ENCODE results near the gene DOCK1.

DOCK1 gene

DNA sequence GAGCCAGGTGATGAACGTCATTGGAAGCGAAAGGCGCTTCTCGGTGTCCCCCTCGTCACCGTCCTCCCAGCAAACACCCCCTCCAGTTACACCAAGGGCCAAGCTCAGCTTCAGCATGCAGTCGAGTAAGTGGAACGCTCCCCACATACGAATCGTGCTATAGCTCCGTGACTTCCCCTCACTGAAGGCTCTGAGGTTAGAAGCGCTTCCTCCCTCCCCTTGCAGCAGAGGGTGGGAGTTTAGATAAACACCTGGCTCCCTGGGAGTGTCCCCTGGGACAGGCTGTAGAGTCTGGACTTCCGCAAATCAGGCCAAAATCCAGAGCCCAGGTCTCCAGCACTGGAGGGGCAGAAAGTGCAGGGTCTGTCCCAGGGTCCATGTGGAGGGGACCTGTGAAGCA is 538.9 kb downstream of the DOCK1 start:
- H3K27ac ChIP-seq (ENCODE audit: low read length), result no peak overlapping the region
- H3K4me3 ChIP-seq (ENCODE audit: low read length in 2 of 2), result no peak overlapping the region
- no peaks in the 10 kb centered on the region for H3K27me3 ChIP-seq (ENCODE audit: control insufficient read depth in 1 of 2, insufficient read depth in 2 of 2, low read length in 2 of 2)
- H3K9me3 ChIP-seq (ENCODE audit: control insufficient read depth in 2 of 2, low read length in 2 of 2), result no peaks in the 10 kb centered on the region
- H3K4me1 ChIP-seq (ENCODE audit: control insufficient read depth, insufficient read depth, low read length), result no peaks in the 10 kb centered on the region
- H3K9ac ChIP-seq (ENCODE audit: low read length in 2 of 2), result no peak overlapping the region
- peaks cover 38 to 50% of the 10 kb centered on the region in 2 donors for H3K36me3 ChIP-seq (ENCODE audit: control insufficient read depth in 2 of 2, insufficient read depth in 2 of 2, low read length in 2 of 2)

DNA sequence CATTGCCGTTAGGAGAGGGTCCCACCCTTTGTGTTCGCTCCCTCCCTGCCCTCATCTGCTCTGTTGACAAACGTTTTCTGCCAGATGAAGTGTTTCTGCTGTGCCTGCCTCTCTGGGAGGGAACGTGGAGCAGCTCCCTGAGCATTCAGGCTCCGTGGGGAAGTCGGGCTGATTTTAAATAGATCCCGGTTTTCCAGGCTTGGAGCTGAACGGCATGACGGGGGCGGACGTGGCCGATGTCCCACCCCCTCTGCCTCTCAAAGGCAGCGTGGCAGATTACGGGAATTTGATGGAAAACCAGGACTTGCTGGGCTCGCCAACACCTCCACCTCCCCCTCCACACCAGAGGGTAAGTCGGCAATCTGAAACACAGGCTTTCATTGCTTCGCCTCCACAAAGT is 542.0 kb downstream of the DOCK1 start:
- Histone ChIP-seq H3K4me1 (ENCODE audit: control insufficient read depth, insufficient read depth, low read length) (no peaks in the 10 kb centered on the region), H3K9me3 (ENCODE audit: control insufficient read depth in 2 of 2, low read length in 2 of 2) (no peaks in the 10 kb centered on the region), H3K27ac (ENCODE audit: low read length) (no peak overlapping the region), H3K27me3 (ENCODE audit: control insufficient read depth in 1 of 2, insufficient read depth in 2 of 2, low read length in 2 of 2) (no peaks in the 10 kb centered on the region), H3K36me3 (ENCODE audit: control insufficient read depth in 2 of 2, insufficient read depth in 2 of 2, low read length in 2 of 2) (peaks cover 33 to 61% of the 10 kb centered on the region in 2 donors), H3K4me3 (ENCODE audit: low read length in 2 of 2) (no peak overlapping the region), H3K9ac (ENCODE audit: low read length in 2 of 2) (no peak overlapping the region)

DNA sequence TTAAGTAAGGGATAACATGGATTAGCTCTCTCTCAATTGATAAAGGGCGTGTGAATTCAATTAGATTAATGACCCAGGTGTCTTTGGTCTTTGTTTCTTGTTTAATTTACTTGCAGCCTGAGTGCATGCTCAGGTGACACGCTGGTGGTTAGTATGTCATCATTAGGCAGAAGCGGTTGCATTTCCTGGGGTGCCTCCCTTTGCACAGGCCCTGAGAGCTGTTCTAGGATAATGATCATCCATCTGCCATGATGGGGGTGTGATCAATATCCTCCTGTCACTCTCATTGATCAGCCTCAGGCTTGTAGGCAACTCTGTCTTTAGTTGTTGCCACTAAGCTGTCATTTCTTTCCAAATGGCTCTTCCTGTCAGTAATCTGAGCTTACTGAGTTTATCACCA is 544.3 kb downstream of the DOCK1 start:
- H3K9me3 ChIP-seq (ENCODE audit: control insufficient read depth in 2 of 2, low read length in 2 of 2), result no peaks in the 10 kb centered on the region
- peaks cover 27 to 48% of the 10 kb centered on the region in 2 donors for H3K36me3 ChIP-seq (ENCODE audit: control insufficient read depth in 2 of 2, insufficient read depth in 2 of 2, low read length in 2 of 2)
- H3K9ac ChIP-seq (ENCODE audit: low read length in 2 of 2), result no peak overlapping the region
- no peaks in the 10 kb centered on the region for H3K4me1 ChIP-seq (ENCODE audit: control insufficient read depth, insufficient read depth, low read length)
- H3K27me3 ChIP-seq (ENCODE audit: control insufficient read depth in 1 of 2, insufficient read depth in 2 of 2, low read length in 2 of 2), result no peaks in the 10 kb centered on the region
- H3K27ac ChIP-seq (ENCODE audit: low read length), result no peak overlapping the region
- H3K4me3 ChIP-seq (ENCODE audit: low read length in 2 of 2), result no peak overlapping the region

DNA sequence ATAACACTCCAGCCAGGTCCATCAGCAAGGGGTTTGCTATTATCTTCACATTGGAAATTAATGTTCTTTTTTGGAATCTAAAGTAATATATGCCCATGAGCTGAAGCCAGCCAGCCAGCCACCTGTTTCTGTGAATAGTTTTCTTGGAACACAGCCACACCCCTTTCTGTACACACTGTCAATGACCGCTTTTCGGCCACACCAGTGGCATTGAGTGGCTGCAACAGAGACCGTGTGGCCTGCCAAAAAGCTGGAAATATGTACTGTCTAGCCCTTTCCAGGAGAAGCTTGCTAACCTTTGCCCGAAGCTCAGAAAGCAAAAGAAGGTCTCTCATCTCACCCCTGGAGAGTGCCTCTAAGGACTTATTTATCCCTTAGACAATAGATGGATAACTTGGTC is 545.4 kb downstream of the DOCK1 start:
- Histone ChIP-seq H3K9ac (ENCODE audit: low read length in 2 of 2) (no peak overlapping the region), H3K27ac (ENCODE audit: low read length) (no peak overlapping the region), H3K4me3 (ENCODE audit: low read length in 2 of 2) (no peak overlapping the region), H3K9me3 (ENCODE audit: control insufficient read depth in 2 of 2, low read length in 2 of 2) (no peaks in the 10 kb centered on the region), H3K27me3 (ENCODE audit: control insufficient read depth in 1 of 2, insufficient read depth in 2 of 2, low read length in 2 of 2) (no peaks in the 10 kb centered on the region), H3K36me3 (ENCODE audit: control insufficient read depth in 2 of 2, insufficient read depth in 2 of 2, low read length in 2 of 2) (peaks cover 22 to 40% of the 10 kb centered on the region in 2 donors), H3K4me1 (ENCODE audit: control insufficient read depth, insufficient read depth, low read length) (no peaks in the 10 kb centered on the region)

DNA sequence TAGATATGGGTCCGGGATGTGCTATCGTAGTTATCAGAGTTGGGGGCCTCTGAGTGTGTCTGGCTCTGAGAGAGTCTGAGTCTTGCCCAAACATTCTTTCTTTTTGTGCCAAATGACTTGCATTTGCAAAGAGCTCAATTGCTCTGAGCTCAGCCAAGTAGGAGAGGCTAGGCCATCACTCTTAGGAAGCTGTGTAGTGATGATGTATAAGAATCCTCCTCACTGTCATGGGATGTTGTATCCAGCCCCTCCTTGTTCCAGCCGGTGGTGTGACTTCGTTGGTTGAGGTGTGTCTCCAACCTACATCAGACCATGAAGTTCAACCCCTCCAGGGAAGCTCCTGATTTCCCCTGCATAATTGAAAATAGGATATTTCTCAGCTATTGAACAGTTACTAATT is 546.4 kb downstream of the DOCK1 start:
- Histone ChIP-seq H3K9me3 (ENCODE audit: control insufficient read depth in 2 of 2, low read length in 2 of 2) (no peaks in the 10 kb centered on the region), H3K4me3 (ENCODE audit: low read length in 2 of 2) (no peak overlapping the region), H3K27me3 (ENCODE audit: control insufficient read depth in 1 of 2, insufficient read depth in 2 of 2, low read length in 2 of 2) (no peaks in the 10 kb centered on the region), H3K4me1 (ENCODE audit: control insufficient read depth, insufficient read depth, low read length) (no peaks in the 10 kb centered on the region), H3K9ac (ENCODE audit: low read length in 2 of 2) (no peak overlapping the region), H3K27ac (ENCODE audit: low read length) (no peak overlapping the region), H3K36me3 (ENCODE audit: control insufficient read depth in 2 of 2, insufficient read depth in 2 of 2, low read length in 2 of 2) (peaks cover 19 to 37% of the 10 kb centered on the region in 2 donors)

DNA sequence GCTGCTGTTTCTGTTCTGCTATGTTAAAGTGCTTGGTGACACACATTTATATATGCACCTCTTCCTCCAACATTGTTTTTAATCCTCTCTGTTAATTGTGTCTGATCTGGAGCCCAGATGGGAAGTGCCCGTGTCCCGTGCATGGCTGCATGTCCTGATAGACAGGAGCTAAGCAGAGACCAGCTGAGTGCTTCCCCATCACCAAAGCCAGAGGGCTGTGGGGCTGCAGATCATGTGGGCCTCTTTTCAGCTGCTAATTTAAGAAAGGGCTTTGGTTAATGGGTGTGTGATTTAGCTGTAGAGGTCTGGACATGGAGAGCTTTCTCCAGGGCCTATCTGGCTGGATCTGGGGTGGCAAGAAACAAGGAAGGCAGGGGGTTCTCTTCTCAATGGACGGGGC is 547.3 kb downstream of the DOCK1 start:
- no peaks in the 10 kb centered on the region for H3K4me1 ChIP-seq (ENCODE audit: control insufficient read depth, insufficient read depth, low read length)

DNA sequence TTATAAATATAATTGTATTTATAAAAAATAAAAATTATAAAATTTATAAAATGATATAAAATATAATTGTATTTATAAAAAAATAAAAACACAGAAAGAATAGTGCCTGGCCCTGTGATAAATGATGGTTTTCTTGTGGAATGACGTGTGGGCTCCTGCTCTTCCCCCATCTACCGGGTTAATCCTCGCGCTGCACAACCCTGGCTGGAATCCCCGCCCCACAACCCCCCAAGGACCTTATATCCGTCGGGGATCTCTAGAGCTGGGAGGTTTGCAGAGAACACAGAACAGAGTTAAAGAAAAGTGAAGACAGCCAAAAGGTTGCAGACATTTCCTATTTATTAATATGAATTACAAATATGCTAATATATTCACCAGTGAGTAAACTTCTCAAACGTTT is 548.5 kb downstream of the DOCK1 start:
- no peak overlapping the region for H3K4me3 ChIP-seq (ENCODE audit: low read length in 2 of 2)
- peaks cover 15 to 24% of the 10 kb centered on the region in 2 donors for H3K36me3 ChIP-seq (ENCODE audit: control insufficient read depth in 2 of 2, insufficient read depth in 2 of 2, low read length in 2 of 2)
- H3K9me3 ChIP-seq (ENCODE audit: control insufficient read depth in 2 of 2, low read length in 2 of 2), result no peaks in the 10 kb centered on the region
- H3K27me3 ChIP-seq (ENCODE audit: control insufficient read depth in 1 of 2, insufficient read depth in 2 of 2, low read length in 2 of 2), result no peaks in the 10 kb centered on the region
- H3K27ac ChIP-seq (ENCODE audit: low read length), result no peak overlapping the region
- H3K9ac ChIP-seq (ENCODE audit: low read length in 2 of 2), result no peak overlapping the region
- H3K4me1 ChIP-seq (ENCODE audit: control insufficient read depth, insufficient read depth, low read length), result no peaks in the 10 kb centered on the region

More for the DNA sequence above, 547.3 kb downstream of the DOCK1 start:
- Histone ChIP-seq H3K27me3 (ENCODE audit: control insufficient read depth in 1 of 2, insufficient read depth in 2 of 2, low read length in 2 of 2) (no peaks in the 10 kb centered on the region), H3K9ac (ENCODE audit: low read length in 2 of 2) (no peak overlapping the region), H3K4me3 (ENCODE audit: low read length in 2 of 2) (no peak overlapping the region), H3K36me3 (ENCODE audit: control insufficient read depth in 2 of 2, insufficient read depth in 2 of 2, low read length in 2 of 2) (peaks cover 17 to 32% of the 10 kb centered on the region in 2 donors), H3K27ac (ENCODE audit: low read length) (no peak overlapping the region), H3K9me3 (ENCODE audit: control insufficient read depth in 2 of 2, low read length in 2 of 2) (no peaks in the 10 kb centered on the region)

DNA sequence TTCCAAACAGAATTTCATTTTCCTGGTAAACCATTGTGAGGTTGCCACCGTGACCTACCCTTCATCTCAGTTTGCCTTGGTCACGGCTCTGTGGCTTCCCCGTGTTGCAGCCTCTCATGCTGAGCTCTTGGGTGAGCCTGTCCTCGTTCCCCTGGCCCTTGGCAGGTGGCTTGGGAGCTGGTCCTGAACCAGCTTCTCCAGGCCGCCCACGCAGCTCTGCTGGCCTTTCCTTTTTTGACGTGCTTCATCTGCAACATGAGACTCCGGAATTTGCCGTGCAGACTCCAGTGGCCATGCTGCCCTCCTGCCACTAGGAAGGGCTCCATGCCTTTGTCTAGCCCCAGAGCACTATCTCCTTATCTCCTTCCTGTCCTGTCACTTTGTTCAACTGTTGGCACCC is 550.9 kb downstream of the DOCK1 start:
- H3K36me3 ChIP-seq (ENCODE audit: control insufficient read depth in 2 of 2, insufficient read depth in 2 of 2, low read length in 2 of 2), result peaks cover 10 to 12% of the 10 kb centered on the region in 2 donors
- no peak overlapping the region for H3K9ac ChIP-seq (ENCODE audit: low read length in 2 of 2)
- H3K4me1 ChIP-seq (ENCODE audit: control insufficient read depth, insufficient read depth, low read length), result no peaks in the 10 kb centered on the region
- peaks cover 2 to 7% of the 10 kb centered on the region in 2 donors for H3K9me3 ChIP-seq (ENCODE audit: control insufficient read depth in 2 of 2, low read length in 2 of 2)
- no peaks in the 10 kb centered on the region for H3K27me3 ChIP-seq (ENCODE audit: control insufficient read depth in 1 of 2, insufficient read depth in 2 of 2, low read length in 2 of 2)
- H3K27ac ChIP-seq (ENCODE audit: low read length), result no peak overlapping the region
- no peak overlapping the region for H3K4me3 ChIP-seq (ENCODE audit: low read length in 2 of 2)

DNA sequence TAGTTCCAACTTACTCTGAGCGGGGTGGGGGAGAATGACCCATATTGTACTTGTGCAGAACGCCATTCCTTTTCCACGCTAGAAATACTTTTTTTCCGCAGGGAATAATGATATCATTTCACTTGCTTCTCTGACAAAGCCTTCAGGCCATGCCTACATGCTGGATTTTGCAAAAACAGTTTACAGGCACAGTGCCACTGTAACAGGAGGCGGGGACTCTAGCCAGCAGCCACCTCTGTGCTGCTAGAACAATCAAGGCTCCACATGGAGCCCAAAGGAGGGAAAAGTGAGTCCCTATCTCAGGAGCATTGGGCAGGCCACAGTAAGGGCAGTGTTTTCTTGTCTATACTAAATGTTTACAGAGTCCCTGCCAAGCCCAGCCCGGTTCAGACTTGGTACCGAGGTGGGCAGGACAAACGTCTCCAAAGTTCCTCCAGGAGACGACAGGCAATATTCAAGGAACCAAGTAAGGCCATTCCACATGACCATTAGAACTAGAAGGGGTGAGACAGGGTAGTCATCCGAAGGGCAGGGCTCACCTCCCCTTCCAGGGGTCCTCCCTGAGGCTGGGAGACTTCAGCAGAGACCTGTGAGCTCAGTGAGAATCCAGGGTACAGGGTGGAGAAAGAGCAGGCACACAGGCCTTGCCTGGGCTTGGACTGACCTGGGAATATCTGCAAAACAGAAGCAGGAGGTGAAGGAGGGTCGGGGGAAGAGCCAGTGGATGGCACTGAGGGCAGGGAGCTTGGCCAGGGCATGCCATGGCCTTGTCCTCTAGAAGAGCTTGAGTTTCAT is 553.0 kb downstream of the DOCK1 start:
- Histone ChIP-seq H3K4me3 (ENCODE audit: low read length in 2 of 2) (no peak overlapping the region), H3K27ac (ENCODE audit: low read length) (no peak overlapping the region), H3K27me3 (ENCODE audit: control insufficient read depth in 1 of 2, insufficient read depth in 2 of 2, low read length in 2 of 2) (no peaks in the 10 kb centered on the region), H3K36me3 (ENCODE audit: control insufficient read depth in 2 of 2, insufficient read depth in 2 of 2, low read length in 2 of 2) (no peaks in the 10 kb centered on the region), H3K9ac (ENCODE audit: low read length in 2 of 2) (no peak overlapping the region), H3K9me3 (ENCODE audit: control insufficient read depth in 2 of 2, low read length in 2 of 2) (peaks cover 2 to 7% of the 10 kb centered on the region in 2 donors), H3K4me1 (ENCODE audit: control insufficient read depth, insufficient read depth, low read length) (no peaks in the 10 kb centered on the region)

DNA sequence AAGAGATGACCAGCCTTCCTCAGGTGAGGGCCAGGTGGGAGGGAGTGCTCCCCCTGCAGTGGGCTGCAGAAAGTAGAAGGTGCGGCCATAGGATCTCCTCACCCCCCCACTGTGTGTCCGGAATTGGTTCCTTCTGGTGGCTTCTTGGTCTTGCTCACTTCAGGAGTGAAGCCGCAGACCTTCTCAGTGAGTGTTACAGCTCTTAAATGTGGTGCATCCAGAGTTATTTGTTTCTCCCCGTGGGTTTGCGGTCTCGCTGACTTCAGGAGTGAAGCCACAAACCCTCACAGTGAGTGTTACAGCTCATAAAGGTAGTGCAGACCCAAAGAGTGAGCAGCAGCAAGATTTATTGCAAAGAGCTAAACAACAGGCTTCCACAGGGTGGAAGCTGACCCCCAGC is 553.6 kb downstream of the DOCK1 start:
- no peak overlapping the region for H3K4me3 ChIP-seq (ENCODE audit: low read length in 2 of 2)
- H3K27me3 ChIP-seq (ENCODE audit: control insufficient read depth in 1 of 2, insufficient read depth in 2 of 2, low read length in 2 of 2), result no peaks in the 10 kb centered on the region
- no peaks in the 10 kb centered on the region for H3K36me3 ChIP-seq (ENCODE audit: control insufficient read depth in 2 of 2, insufficient read depth in 2 of 2, low read length in 2 of 2)
- no peak overlapping the region for H3K27ac ChIP-seq (ENCODE audit: low read length)
- H3K9ac ChIP-seq (ENCODE audit: low read length in 2 of 2), result no peak overlapping the region
- H3K4me1 ChIP-seq (ENCODE audit: control insufficient read depth, insufficient read depth, low read length), result no peaks in the 10 kb centered on the region
- peaks cover 2 to 7% of the 10 kb centered on the region in 2 donors for H3K9me3 ChIP-seq (ENCODE audit: control insufficient read depth in 2 of 2, low read length in 2 of 2)

DNA sequence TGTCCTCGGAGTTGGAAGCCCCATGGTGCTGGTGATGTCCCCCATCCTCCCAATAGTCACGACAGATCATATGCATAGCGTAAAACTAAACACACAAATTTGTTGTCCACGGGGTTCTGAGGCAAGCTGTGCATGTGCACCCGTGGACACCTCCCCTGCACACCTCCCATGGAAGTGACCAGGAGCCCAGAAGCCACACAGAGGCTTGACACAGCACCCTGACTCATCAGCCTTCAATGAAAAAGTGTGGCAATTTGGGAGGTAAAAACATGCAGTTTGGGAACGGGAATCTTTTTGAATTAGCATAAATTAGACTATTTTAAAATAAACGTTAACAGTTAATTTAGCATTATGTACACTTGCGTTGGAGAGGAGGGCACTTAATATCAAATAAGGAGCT is 554.7 kb downstream of the DOCK1 start:
- H3K27me3 ChIP-seq (ENCODE audit: control insufficient read depth in 1 of 2, insufficient read depth in 2 of 2, low read length in 2 of 2), result no peaks in the 10 kb centered on the region
- no peak overlapping the region for H3K4me3 ChIP-seq (ENCODE audit: low read length in 2 of 2)
- no peak overlapping the region for H3K27ac ChIP-seq (ENCODE audit: low read length)
- H3K9me3 ChIP-seq (ENCODE audit: control insufficient read depth in 2 of 2, low read length in 2 of 2), result peaks cover 2 to 7% of the 10 kb centered on the region in 2 donors
- no peak overlapping the region for H3K9ac ChIP-seq (ENCODE audit: low read length in 2 of 2)
- no peaks in the 10 kb centered on the region for H3K36me3 ChIP-seq (ENCODE audit: control insufficient read depth in 2 of 2, insufficient read depth in 2 of 2, low read length in 2 of 2)
- H3K4me1 ChIP-seq (ENCODE audit: control insufficient read depth, insufficient read depth, low read length), result no peaks in the 10 kb centered on the region
